ENCODE measurements around the gene GAS7. TPM values are rescaled to one million over a fixed set of nuclear protein-coding genes. Genes with fewer than 3 reads are reported as not detected.
A peak's percentile ranks its signal among the peaks of the same experiment; 100 is the strongest.

GAS7 gene
- total RNA-seq, 2 donors from 2014 or later, result 115 to 119 TPM

DNA sequence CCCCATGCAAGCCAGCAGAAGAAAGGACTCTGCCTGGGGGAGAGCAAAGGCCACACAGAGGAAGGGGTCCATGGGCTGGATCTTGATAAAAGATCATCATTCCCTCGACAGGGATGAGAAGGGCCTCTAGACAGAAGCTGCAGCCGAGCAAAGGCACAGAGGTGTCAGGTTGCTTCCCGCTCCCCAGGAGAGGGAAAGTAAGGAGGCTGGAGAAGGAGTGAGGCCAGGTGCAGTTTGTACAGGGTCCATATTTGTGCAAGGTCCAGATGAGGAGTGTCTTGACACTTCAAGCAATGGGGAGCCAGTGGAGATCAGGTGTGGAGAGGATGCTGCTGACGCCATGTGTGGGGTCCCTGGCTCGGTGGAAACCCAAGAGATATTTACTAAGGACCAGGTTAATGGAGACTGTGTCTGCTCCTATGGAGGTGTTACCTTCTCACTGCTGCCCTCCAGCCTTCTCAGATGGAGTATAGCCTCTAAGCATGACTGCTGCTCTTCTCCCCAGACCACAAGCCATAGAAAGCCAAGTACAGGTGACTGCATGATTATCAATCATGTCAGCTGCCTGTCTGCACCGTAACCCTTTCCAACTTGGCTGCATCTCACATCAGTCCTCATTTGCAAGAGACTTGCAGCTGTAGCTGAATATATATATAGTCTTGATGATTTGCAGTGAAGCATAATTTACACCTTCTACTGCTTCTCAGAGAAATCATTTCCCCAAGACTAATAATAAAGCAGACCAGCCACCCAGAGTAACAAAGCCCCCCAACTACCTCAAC is 21.1 kb downstream of the GAS7 start:
- no peak for ATAC-seq
- intact Hi-C loops (cut with DNase I), result no loop called here
- no peak for DNase-seq

DNA sequence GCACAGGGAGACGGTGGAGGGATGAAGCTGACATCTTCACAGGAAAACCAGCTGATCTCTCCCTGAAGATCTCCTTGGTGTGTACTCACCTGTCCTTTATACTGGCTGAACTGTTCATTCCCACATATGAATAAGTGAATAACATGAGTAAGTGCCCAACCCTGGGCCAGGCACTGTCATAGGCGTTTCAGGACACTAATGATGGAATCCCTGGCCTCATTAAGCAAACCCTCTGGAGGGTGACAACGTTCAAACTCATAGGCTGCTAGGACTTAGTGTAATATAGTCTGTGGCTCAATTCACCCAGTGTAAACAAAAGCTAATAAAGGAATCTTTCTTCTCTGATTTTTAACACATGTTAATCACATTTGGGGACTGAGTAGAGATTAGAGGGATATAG is 24.5 kb downstream of the GAS7 start:
- DNase-seq (no peak), ATAC-seq (no peak)
- intact Hi-C loops (cut with DNase I), result no loop called here

DNA sequence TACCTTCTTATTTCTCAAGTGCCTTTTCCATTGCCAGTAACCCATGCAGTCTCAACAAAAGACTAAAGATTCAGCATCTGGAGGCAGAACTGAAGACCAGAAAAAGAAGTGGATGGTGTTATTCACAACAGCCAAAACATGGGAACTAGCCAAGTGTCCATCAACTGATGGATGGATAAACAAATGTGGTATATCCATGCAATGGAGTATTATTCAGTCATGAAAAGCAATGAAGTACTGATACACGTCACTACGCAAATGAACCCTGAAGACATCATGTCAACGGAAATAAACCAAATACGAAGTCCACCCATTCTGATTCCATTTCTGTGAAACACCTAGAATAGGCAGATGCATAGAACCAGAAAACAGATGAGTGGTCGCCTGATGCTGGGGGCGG is 25.6 kb downstream of the GAS7 start:
- ATAC-seq, result no peak

GRCh38 chr17:10172241-10172741 is 26.1 kb downstream of the GAS7 start:
- no peak for DNase-seq
- peak; percentile 51 to 61 for ATAC-seq
- intact Hi-C loops (cut with DNase I), result no loop called here

More for the DNA sequence above, 25.6 kb downstream of the GAS7 start:
- intact Hi-C loops (cut with DNase I), result no loop called here
- DNase-seq, result no peak

DNA sequence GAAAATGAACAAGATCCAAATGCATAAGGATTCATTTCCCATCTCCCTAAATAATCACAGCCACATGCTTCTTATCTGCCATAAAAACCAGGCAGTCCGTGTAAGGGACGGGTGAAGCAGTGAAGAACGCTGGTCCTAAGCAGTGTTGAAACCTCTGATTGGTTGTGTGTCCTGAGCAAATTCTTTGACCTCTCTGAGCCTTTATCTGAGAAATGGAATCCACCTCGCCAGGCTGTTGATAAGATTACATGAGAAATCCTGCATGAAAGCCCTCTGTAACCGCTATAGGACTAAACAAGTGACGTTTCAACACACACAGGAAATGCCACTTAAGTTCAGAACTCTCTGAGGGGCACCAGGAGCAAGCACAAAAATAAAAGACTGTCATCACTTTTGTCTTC is 26.8 kb downstream of the GAS7 start:
- intact Hi-C loops (cut with DNase I), result no loop called here
- DNase-seq (no peak), ATAC-seq (peak in 1 of 2 donors; percentile 15)

DNA sequence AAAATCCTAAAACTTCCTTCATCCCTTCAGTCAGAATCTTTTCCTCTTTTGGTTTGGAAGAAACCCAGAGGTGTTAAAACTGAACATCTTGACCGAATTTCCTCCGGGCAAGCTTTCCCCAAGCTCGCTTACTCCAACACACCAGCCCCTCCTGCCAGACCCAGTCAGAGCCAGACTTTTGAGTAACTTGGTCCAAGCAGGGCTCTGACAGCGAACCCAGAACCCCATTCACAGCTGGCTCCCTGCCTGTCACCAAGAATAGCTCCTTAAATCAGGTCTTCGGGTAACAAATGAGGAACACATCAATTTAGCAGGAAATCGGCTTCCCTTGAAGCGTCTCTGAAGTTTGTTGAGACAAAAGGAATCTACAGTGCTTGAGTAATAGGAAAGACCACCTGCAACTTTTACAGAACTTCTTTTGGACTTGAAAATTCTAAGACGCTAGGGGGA is 27.3 kb downstream of the GAS7 start:
- peak; percentile 54 to 82 for ATAC-seq
- intact Hi-C loops (cut with DNase I), result no loop called here
- DNase-seq, result peak; percentile 52

DNA sequence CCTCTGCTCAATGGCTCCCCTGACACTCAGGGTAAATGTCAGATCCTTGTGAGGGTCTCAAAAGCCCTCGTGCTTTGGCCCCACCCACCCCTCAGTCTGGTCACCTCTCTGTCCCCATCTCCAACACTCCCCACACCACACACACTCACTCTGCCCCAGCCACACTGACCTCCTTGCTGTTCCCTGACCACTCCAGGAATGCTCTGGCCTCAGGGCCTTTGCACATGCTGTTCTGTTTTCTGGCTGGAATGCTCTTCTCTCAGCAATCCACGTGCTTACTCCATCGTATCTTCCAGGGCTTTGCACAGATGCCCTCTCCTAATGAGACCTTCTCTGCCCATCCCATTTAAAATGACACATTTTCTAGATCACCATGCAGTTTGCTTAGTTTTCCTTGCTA is 28.2 kb downstream of the GAS7 start:
- DNase-seq (no peak), ATAC-seq (no peak)
- intact Hi-C loops (cut with DNase I), result no loop called here

GRCh38 chr17:10169290-10169689 is 29.1 kb downstream of the GAS7 start:
- DNase-seq (no peak), ATAC-seq (no peak)
- intact Hi-C loops (cut with DNase I), result no loop called here

GRCh38 chr17:10166176-10166935 is 32.0 kb downstream of the GAS7 start:
- ATAC-seq, result no peak
- intact Hi-C loops (cut with DNase I), result no loop called here
- DNase-seq, result no peak

DNA sequence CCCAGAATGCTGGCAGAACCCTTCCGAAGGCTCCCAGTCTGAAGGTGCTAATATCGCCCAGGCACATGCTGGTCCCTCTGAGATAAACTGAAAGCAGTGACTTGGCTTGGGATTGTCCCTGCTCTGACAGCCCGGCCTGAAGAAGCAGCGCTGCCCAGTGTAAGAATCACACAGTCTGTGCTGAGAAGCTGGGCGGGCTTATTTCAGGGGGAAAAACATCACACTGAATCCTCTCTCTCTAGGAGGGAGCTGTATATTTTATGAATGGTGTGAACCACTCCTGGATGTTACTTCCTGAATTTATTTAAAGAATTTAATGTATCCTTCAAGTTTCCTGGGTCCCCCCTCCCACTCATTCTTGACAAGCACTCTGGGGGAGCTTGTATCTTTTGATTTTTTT is 36.3 kb downstream of the GAS7 start:
- DNase-seq (peak; percentile 35), ATAC-seq (peak; percentile 62 to 65)
- intact Hi-C loops (cut with DNase I), result no loop called here

- intact Hi-C loops (cut with DNase I), result no loop called here
- no peak for DNase-seq
- no peak for ATAC-seq
These were observed 37.0 kb downstream of the GAS7 start for GRCh38 chr17:10161386-10161785.

- intact Hi-C loops (cut with DNase I), result no loop called here
- DNase-seq (peak; percentile 48), ATAC-seq (peak; percentile 67 to 76)
These were observed 41.3 kb downstream of the GAS7 start for GRCh38 chr17:10156948-10157607.

DNA sequence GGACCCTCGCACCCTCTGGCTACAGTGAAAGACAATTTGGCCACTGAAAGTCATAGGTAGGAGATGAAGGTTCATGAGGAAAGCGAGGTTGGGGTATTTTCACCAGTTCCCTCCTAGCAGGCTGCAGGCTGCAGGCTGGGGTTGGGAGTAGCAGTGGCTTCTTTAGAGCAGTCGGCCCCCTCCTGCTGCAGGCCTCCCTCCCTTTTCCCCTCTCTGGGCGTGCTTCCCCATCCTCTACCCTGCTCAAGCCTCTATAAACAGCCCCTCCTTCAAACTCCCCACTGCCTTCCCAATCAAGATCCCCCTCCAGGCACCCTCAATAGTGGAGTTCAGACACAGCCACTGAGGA is 41.8 kb downstream of the GAS7 start:
- no peak for DNase-seq
- ATAC-seq, result no peak
- intact Hi-C loops (cut with DNase I), result no loop called here

GRCh38 chr17:10156077-10156435 is 42.4 kb downstream of the GAS7 start:
- intact Hi-C loops (cut with DNase I), result no loop called here
- DNase-seq (no peak), ATAC-seq (no peak)

DNA sequence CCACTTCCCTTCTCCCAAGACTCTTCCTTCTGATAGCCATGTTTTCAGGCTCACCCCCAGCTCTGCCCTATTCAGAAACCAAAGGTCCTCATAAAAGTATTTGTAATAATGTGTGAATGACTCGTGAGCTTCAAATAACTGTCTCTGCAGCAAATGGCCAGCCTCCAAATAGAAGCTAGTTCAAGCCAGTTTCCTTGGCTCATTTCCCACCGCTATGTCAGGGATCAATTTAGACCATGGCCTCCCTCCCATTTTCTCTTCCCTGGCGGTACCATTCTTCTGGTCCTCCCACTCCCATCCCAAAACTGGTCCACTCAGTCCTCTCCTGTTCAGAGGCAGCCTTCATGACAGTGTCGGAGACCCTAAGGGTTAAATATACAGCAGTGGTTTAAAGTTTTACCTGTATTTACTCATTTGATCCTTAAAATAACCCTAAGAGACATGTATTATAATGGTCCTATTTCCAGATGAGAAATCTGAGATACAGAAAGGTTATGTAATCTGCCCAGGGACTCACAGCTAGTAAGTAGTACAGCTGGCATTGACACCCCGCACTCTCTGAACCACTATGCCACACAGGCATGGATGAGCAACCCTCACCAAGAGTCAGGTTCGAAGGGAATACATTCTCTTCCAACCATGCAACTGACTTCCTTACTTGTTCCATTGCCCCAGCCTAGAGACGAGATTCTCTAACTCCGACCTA is 42.9 kb downstream of the GAS7 start:
- ATAC-seq (no peak), DNase-seq (no peak)
- intact Hi-C loops (cut with DNase I), result no loop called here

DNA sequence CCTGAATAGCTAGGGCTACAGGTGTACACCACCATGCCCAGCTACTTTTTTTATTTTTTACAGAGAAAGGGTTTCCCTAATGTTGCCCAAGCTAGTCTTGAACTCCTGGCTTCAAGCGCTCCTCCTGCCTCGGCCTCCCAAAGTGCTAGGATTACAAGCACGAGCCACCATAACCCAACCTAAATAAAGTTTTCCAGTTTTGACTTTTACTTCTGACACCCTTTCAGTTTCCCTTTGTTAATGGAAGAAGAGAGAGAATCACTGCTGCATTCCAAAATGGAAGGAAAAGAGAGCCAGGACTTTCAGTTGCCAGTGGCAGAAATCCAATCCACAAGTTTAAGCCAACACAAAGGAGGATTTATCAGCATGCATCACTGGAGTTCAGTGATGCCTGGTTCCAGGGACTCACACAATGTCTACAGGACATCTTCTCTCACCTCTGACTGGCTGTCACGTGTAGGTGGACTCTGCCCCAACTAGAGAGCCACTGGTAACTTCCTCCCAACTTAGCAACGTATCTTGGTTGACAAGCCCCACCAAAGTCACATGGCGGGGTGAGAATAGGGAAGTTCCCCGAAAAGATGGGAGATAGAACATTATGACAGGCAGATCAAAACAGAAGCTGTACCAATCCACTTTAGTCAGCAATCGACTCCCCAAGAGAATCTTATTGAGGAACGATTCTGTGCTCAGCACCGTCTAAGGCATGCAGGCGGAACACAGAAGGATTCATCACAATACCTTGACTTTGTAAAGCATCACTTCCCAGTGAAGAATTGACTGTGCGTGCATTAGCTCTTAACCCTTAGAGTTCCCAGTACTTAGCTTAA is 46.5 kb downstream of the GAS7 start:
- intact Hi-C loops (cut with DNase I), result no loop called here
- DNase-seq (no peak), ATAC-seq (peak; percentile 29 to 48)

DNA sequence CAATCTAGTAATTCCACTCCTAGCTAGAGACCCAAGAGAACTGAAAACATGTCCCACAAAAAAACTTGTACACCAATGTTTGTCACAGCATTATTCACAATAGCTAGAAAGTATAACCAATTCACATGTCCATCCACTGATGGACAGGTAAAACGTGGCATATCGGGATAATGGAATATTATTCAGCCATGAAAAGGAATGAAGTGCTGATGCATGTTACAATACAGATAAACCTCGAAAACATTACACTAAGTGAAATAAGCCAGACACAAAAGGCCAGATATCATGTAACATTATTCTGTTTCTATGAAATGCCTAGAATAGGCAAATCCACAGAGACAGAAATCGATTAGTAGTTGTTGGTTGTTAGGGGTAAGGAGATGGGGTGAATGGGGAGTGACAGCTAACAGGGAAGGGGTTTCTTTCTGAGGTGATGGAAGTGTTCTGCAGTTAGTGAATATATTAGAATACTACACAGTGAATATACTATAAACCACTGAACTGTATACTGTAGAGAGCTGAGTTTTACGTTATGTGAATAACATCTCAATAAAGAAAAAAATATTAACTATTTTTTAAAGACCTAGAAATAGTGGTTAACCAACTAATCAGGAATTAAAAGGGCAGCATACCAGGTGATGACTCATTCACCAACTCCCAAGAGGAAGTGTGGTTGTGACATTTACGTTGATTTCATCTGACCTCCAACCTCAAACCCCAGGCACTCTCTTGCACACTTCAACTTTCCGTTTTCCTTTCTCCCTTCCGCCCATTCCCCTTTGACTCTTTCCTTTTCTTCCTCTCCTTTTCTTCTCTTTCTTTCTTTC is 48.6 kb downstream of the GAS7 start:
- intact Hi-C loops (cut with DNase I), result no loop called here
- DNase-seq, result no peak
- peak; percentile 15 to 65 for ATAC-seq

Measured in left cardiac atrium (tissue), 4 donors.